HEK293 (cell line): ENCODE data around the gene RING1.

ENCODE experiments used
- CTCF ChIA-PET: fragments of 350-600 bp; formaldehyde crosslinking; extraction: SDS; loops from one replicate; lab custom pipeline; 2021; ENCODE audit warnings: antibody characterized with exemption; lab: Yijun Ruan, JAX
- POLR2A ChIA-PET: fragments of 300-600 bp; formaldehyde crosslinking; extraction: SDS; loops from one replicate; lab custom pipeline; 2020; ENCODE audit warnings: antibody characterized with exemption, inconsistent platforms; lab: Yijun Ruan, JAX
- H3K27ac ChIP-seq: fragments of 200-500 bp; sonication (Bioruptor generic); 2 replicates; pipeline ENCODE4 v1.5.1; 2014; ENCODE audit warnings: low read depth, low read length, control low read depth, inconsistent platforms; ENCODE audit errors: extremely low read depth
- H3K36me3 ChIP-seq, 2 experiments: fragments of 200-500 bp in 1 of 2; sonication (Bioruptor generic) in 1 of 2; 1 replicate in 1 of 2; 2 replicates in 1 of 2; pipeline ENCODE4 v1.5.1; 2014 to 2017; ENCODE audit warnings: inconsistent platforms in 2 of 2, low read length in 2 of 2; ENCODE audit not compliant: control insufficient read depth in 2 of 2, insufficient read depth in 1 of 2
- H3K4me1 ChIP-seq: fragments of 200-500 bp; sonication (Bioruptor generic); 2 replicates; pipeline ENCODE4 v1.5.1; 2014; ENCODE audit warnings: mild to moderate bottlenecking, low read length, inconsistent platforms; ENCODE audit not compliant: control insufficient read depth, insufficient read depth
- H3K4me3 ChIP-seq: 2 replicates; pipeline ENCODE4 v1.5.1; 2011; ENCODE audit warnings: low read depth, mild to moderate bottlenecking, control low read depth, low read length, moderate library complexity
- H3K9me3 ChIP-seq: fragments of 200-500 bp; sonication (Bioruptor generic); 2 replicates; pipeline ENCODE4 v1.5.1; 2014; ENCODE audit warnings: low read depth, low read length, inconsistent platforms; ENCODE audit not compliant: control insufficient read depth, insufficient read depth
- GLIS1 ChIP-seq: fragments of 450-650 bp; formaldehyde crosslinking; IDR thresholded peaks from 2 replicates; pipeline ENCODE4 v1.5.1; 2016; ENCODE audit warnings: missing biosample characterization, missing genetic modification characterization
- ZBTB1 ChIP-seq: fragments of 450-650 bp; formaldehyde crosslinking; IDR thresholded peaks from 2 replicates; pipeline ENCODE4 v1.5.1; 2016; ENCODE audit warnings: missing biosample characterization, missing genetic modification characterization
- ZFP41 ChIP-seq: fragments of 450-650 bp; formaldehyde crosslinking; IDR thresholded peaks from 2 replicates; pipeline ENCODE4 v1.5.1; 2016; ENCODE audit warnings: missing biosample characterization, missing genetic modification characterization, borderline replicate concordance
- ZNF341 ChIP-seq: fragments of 450-650 bp; formaldehyde crosslinking; IDR thresholded peaks from 2 replicates; pipeline ENCODE4; 2016; ENCODE audit warnings: low read depth, missing biosample characterization, missing genetic modification characterization
- ZNF473 ChIP-seq: fragments of 450-650 bp; formaldehyde crosslinking; IDR thresholded peaks from 2 replicates; pipeline ENCODE4 v1.5.1; 2017; ENCODE audit warnings: missing biosample characterization, missing genetic modification characterization
- ZNF48 ChIP-seq: fragments of 450-650 bp; formaldehyde crosslinking; IDR thresholded peaks from 2 replicates; pipeline ENCODE4 v1.5.1; 2016; ENCODE audit warnings: missing biosample characterization, missing genetic modification characterization
- ZNF514 ChIP-seq: fragments of 450-650 bp; formaldehyde crosslinking; IDR thresholded peaks from 2 replicates; pipeline ENCODE4 v1.5.1; 2016; ENCODE audit warnings: missing biosample characterization, missing genetic modification characterization
- ZNF548 ChIP-seq: fragments of 450-650 bp; formaldehyde crosslinking; IDR thresholded peaks from 2 replicates; pipeline ENCODE4 v1.5.1; 2016; ENCODE audit warnings: missing biosample characterization, missing genetic modification characterization
- ZNF768 ChIP-seq: fragments of 450-650 bp; formaldehyde crosslinking; IDR thresholded peaks from 2 replicates; pipeline ENCODE4 v1.5.1; 2018; ENCODE audit warnings: missing biosample characterization, mild to moderate bottlenecking, missing genetic modification characterization
- ZNF776 ChIP-seq: fragments of 450-650 bp; formaldehyde crosslinking; IDR thresholded peaks from 2 replicates; pipeline ENCODE4 v1.5.0; 2017; ENCODE audit warnings: missing biosample characterization, missing genetic modification characterization, borderline replicate concordance
- TF ChIP-seq, protein P1 (sequence below): fragments of 450-650 bp; formaldehyde crosslinking; IDR thresholded peaks from 2 replicates; pipeline ENCODE4 v1.5.1; 2016; ENCODE audit warnings: missing biosample characterization, missing genetic modification characterization, low read depth
- TF ChIP-seq, protein P2 (sequence below): fragments of 450-650 bp; formaldehyde crosslinking; IDR thresholded peaks from 2 replicates; pipeline ENCODE4 v1.5.1; 2016; ENCODE audit warnings: missing biosample characterization, missing genetic modification characterization
- TF ChIP-seq, protein P3 (sequence below): fragments of 450-650 bp; formaldehyde crosslinking; IDR thresholded peaks from 2 replicates; pipeline ENCODE4 v1.5.1; 2016; ENCODE audit warnings: missing biosample characterization, missing genetic modification characterization
- TF ChIP-seq, protein P4 (sequence below): fragments of 450-650 bp; formaldehyde crosslinking; IDR thresholded peaks from 2 replicates; pipeline ENCODE4 v1.5.1; 2017; ENCODE audit warnings: missing biosample characterization, missing genetic modification characterization
- TF ChIP-seq, protein P5 (sequence below): fragments of 450-650 bp; formaldehyde crosslinking; IDR thresholded peaks from 2 replicates; pipeline ENCODE4 v1.5.1; 2017; ENCODE audit warnings: missing biosample characterization, mild to moderate bottlenecking, missing genetic modification characterization, moderate library complexity
- TF ChIP-seq, protein P6 (sequence below): fragments of 450-650 bp; formaldehyde crosslinking; IDR thresholded peaks from 2 replicates; pipeline ENCODE4 v1.5.1; 2016; ENCODE audit warnings: missing biosample characterization, missing genetic modification characterization
- TF ChIP-seq, protein P7 (sequence below): fragments of 450-650 bp; formaldehyde crosslinking; IDR thresholded peaks from 2 replicates; pipeline ENCODE4 v1.5.1; 2016; ENCODE audit warnings: missing biosample characterization, missing genetic modification characterization

Gene RING1

DNA sequence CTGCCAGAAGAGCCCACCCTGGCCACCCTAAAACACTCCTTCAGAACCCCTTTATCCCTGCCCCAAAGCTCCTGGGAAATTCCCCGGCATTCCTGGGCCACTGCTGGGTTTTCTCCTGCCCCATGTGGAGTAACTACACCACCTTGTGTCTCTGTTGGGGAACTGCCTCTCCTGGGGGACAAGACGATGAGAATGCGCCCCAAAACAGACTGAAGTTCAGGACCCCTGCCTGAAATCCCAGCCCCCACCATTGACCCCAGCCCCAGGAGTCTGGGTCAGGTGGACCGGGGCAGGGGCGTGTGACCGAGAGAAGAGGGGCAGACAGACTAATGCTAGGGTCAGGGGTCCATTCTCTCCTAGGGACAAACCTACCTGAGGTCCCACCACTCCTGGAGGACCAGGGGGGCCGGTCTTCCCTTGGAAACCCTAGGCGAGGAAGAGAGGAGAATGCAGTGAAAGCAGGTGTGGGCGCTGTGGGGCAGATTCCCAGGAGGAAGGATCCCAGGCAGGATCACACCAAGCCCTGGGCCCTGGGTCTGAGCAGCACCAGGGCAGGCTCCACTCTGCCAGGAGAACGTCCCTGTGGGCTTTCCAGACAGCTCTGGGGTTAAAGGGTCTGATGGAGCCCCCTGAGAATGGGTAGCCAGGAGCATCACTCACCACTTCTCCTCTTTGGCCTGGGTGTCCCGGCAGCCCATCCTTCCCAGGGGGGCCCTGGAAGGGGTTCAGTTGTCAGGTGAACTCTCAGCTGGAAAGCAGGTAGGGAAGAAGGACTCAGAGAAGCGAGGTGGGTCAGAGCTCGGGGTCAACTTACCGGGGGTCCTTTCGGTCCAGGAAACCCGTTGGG is 35.4 kb upstream of the RING1 start (continued):
- no peak for TF ChIP-seq ZNF776
- TF ChIP-seq, protein P1, sequence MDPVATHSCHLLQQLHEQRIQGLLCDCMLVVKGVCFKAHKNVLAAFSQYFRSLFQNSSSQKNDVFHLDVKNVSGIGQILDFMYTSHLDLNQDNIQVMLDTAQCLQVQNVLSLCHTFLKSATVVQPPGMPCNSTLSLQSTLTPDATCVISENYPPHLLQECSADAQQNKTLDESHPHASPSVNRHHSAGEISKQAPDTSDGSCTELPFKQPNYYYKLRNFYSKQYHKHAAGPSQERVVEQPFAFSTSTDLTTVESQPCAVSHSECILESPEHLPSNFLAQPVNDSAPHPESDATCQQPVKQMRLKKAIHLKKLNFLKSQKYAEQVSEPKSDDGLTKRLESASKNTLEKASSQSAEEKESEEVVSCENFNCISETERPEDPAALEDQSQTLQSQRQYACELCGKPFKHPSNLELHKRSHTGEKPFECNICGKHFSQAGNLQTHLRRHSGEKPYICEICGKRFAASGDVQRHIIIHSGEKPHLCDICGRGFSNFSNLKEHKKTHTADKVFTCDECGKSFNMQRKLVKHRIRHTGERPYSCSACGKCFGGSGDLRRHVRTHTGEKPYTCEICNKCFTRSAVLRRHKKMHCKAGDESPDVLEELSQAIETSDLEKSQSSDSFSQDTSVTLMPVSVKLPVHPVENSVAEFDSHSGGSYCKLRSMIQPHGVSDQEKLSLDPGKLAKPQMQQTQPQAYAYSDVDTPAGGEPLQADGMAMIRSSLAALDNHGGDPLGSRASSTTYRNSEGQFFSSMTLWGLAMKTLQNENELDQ (tag by site-specific recombination), result no peak

DNA sequence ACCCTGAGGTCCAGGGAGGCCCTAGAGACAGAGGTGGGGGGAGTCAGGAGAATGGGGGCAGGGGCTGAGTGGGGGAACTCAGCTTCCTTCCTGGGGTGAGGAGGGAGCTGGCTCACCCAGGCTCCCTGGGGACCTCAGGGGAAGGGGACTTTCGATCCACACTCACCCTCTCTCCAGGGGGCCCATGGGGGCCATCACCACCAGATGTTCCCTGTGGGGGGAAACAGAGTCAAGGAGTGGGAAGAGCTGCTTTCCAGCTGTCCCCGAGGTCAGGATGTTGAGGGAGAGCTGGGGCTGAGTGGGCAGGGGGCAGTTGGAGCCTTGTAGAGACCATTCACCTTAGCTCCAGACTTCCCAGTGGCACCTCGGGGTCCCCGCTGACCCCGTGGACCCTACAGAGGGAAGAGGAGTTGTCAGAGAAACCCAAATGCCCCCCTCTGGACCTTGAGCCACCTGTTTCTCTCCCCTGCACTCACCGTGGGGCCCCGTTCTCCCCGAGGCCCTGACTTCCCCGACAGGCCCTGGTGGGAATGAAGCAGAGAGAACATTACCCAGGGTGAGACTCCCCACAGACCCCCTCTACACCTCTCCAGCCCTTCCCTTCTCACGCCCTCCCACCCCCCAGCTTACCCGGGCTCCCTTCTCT is 34.6 kb upstream of the RING1 start:
- TF ChIP-seq, protein P2, sequence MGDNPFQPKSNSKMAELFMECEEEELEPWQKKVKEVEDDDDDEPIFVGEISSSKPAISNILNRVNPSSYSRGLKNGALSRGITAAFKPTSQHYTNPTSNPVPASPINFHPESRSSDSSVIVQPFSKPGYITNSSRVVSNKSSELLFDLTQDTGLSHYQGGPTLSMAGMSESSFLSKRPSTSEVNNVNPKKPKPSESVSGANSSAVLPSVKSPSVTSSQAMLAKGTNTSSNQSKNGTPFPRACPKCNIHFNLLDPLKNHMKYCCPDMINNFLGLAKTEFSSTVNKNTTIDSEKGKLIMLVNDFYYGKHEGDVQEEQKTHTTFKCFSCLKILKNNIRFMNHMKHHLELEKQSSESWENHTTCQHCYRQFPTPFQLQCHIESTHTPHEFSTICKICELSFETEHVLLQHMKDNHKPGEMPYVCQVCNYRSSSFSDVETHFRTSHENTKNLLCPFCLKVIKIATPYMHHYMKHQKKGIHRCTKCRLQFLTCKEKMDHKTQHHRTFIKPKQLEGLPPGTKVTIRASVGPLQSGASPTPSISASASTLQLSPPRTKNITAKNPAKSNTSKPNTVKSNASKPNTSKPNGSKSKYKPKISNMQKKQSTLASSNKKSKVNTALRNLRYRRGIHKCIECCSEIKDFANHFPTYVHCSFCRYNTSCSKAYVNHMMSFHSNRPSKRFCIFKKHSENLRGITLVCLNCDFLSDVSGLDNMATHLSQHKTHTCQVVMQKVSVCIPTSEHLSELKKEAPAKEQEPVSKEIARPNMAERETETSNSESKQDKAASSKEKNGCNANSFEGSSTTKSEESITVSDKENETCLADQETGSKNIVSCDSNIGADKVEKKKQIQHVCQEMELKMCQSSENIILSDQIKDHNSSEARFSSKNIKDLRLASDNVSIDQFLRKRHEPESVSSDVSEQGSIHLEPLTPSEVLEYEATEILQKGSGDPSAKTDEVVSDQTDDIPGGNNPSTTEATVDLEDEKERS, result no peak
- TF ChIP-seq, protein P3, sequence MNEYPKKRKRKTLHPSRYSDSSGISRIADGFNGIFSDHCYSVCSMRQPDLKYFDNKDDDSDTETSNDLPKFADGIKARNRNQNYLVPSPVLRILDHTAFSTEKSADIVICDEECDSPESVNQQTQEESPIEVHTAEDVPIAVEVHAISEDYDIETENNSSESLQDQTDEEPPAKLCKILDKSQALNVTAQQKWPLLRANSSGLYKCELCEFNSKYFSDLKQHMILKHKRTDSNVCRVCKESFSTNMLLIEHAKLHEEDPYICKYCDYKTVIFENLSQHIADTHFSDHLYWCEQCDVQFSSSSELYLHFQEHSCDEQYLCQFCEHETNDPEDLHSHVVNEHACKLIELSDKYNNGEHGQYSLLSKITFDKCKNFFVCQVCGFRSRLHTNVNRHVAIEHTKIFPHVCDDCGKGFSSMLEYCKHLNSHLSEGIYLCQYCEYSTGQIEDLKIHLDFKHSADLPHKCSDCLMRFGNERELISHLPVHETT, result no peak
- TF ChIP-seq, protein P4, sequence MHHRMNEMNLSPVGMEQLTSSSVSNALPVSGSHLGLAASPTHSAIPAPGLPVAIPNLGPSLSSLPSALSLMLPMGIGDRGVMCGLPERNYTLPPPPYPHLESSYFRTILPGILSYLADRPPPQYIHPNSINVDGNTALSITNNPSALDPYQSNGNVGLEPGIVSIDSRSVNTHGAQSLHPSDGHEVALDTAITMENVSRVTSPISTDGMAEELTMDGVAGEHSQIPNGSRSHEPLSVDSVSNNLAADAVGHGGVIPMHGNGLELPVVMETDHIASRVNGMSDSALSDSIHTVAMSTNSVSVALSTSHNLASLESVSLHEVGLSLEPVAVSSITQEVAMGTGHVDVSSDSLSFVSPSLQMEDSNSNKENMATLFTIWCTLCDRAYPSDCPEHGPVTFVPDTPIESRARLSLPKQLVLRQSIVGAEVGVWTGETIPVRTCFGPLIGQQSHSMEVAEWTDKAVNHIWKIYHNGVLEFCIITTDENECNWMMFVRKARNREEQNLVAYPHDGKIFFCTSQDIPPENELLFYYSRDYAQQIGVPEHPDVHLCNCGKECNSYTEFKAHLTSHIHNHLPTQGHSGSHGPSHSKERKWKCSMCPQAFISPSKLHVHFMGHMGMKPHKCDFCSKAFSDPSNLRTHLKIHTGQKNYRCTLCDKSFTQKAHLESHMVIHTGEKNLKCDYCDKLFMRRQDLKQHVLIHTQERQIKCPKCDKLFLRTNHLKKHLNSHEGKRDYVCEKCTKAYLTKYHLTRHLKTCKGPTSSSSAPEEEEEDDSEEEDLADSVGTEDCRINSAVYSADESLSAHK (tag by site-specific recombination), result no peak
- TF ChIP-seq ZNF768 (tag by site-specific recombination), result no peak
- no peak for TF ChIP-seq ZNF548
- TF ChIP-seq GLIS1 (tag by site-specific recombination), result no peak
- no peak for TF ChIP-seq ZNF514 (tag by site-specific recombination)
- no peak for TF ChIP-seq ZNF473 (tag by site-specific recombination)
- TF ChIP-seq ZBTB1, result no peak
- TF ChIP-seq, protein P5, sequence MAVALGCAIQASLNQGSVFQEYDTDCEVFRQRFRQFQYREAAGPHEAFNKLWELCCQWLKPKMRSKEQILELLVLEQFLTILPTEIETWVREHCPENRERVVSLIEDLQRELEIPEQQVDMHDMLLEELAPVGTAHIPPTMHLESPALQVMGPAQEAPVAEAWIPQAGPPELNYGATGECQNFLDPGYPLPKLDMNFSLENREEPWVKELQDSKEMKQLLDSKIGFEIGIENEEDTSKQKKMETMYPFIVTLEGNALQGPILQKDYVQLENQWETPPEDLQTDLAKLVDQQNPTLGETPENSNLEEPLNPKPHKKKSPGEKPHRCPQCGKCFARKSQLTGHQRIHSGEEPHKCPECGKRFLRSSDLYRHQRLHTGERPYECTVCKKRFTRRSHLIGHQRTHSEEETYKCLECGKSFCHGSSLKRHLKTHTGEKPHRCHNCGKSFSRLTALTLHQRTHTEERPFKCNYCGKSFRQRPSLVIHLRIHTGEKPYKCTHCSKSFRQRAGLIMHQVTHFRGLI (tag by site-specific recombination), result no peak
- TF ChIP-seq, protein P6, sequence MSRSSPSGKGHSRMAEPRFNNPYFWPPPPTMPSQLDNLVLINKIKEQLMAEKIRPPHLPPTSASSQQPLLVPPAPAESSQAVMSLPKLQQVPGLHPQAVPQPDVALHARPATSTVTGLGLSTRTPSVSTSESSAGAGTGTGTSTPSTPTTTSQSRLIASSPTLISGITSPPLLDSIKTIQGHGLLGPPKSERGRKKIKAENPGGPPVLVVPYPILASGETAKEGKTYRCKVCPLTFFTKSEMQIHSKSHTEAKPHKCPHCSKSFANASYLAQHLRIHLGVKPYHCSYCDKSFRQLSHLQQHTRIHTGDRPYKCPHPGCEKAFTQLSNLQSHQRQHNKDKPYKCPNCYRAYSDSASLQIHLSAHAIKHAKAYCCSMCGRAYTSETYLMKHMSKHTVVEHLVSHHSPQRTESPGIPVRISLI, result no peak
- no peak for TF ChIP-seq ZNF341 (tag by site-specific recombination)
- TF ChIP-seq ZFP41 (tag by site-specific recombination), result no peak
- TF ChIP-seq, protein P7, sequence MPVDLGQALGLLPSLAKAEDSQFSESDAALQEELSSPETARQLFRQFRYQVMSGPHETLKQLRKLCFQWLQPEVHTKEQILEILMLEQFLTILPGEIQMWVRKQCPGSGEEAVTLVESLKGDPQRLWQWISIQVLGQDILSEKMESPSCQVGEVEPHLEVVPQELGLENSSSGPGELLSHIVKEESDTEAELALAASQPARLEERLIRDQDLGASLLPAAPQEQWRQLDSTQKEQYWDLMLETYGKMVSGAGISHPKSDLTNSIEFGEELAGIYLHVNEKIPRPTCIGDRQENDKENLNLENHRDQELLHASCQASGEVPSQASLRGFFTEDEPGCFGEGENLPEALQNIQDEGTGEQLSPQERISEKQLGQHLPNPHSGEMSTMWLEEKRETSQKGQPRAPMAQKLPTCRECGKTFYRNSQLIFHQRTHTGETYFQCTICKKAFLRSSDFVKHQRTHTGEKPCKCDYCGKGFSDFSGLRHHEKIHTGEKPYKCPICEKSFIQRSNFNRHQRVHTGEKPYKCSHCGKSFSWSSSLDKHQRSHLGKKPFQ (tag by site-specific recombination), result no peak
- TF ChIP-seq ZNF48 (tag by site-specific recombination), result no peak
- TF ChIP-seq, all 188 proteins: peak for 0
- Histone ChIP-seq H3K4me3 (no peak overlapping the region), H3K36me3 (no peaks in the 10 kb centered on the region), H3K27ac (no peak overlapping the region), H3K9me3 (no peaks in the 10 kb centered on the region), H3K4me1 (no peaks in the 10 kb centered on the region)
- ChIA-PET POLR2A (interaction anchor here (1.4 kb wide), 1 partner anchor 24 kb away, joined by 3 read pairs; no protein-coding TSS in a partner anchor), CTCF (interaction anchor here (0.7 to 2.1 kb wide), 16 partner anchors 9 to 259 kb away, joined by 3 to 10 read pairs (median 4); no protein-coding TSS in a partner anchor)
